A549 (cell line): ENCODE data around the gene CACNA1E.

ENCODE experiments used
- EP300 ChIP-seq, 2 experiments: fragments of >200 bp; sonication (Bioruptor Twin); formaldehyde crosslinking; IDR thresholded peaks; 2 replicates in 1 of 2; 3 replicates in 1 of 2; pipeline ENCODE4 v1.6.1; 2016 to 2017
- HDAC2 ChIP-seq: fragments of 200-600 bp; sonication (generic); IDR thresholded peaks from 2 replicates; pipeline ENCODE4 v1.6.1; 2016
- JUN ChIP-seq, 2 experiments: fragments of >200 bp; sonication (Bioruptor Twin); formaldehyde crosslinking; IDR thresholded peaks; 2 replicates in 1 of 2; 3 replicates in 1 of 2; pipeline ENCODE4 v1.6.1; 2016 to 2017
- KDM1A ChIP-seq: fragments of 200-600 bp; sonication (generic); IDR thresholded peaks from 2 replicates; pipeline ENCODE4 v1.6.1; 2016; ENCODE audit warnings: low read depth, mild to moderate bottlenecking
- MAZ ChIP-seq: fragments of 150-350 bp; IDR thresholded peaks from 2 replicates; pipeline ENCODE4 v1.6.1; 2014; ENCODE audit warnings: antibody characterized with exemption, low read depth, low read length, borderline replicate concordance
- NFE2L2 ChIP-seq: fragments of 150-350 bp; conservative IDR thresholded peaks from 2 replicates; pipeline ENCODE4 v1.6.1; 2014; ENCODE audit warnings: low read length
- TF ChIP-seq, protein P1 (sequence below): fragments of >200 bp; sonication (Bioruptor Twin); formaldehyde crosslinking; IDR thresholded peaks from 3 replicates; pipeline ENCODE4 v1.5.1; 2016

DNA sequence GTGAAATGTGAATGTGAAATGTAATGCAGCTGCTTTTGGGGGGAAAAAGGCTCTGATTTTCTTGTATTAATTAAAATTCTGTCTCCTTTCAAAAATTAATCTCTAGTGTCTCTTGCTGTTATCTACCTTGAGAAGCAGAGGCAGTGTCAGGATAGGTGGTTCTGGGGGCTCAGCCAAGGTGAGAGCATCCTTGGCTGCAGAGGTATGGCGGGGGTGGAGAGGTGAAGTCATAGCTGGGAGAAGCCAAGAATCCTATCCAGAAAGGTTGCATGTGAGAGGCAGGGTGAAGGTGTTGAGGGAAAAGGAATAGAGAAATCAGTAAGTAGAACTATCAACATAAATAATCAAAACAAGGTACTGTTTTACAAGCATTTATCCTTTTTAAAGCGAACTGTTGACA is 181.2 kb downstream of the CACNA1E start:
- TF ChIP-seq, protein P1, sequence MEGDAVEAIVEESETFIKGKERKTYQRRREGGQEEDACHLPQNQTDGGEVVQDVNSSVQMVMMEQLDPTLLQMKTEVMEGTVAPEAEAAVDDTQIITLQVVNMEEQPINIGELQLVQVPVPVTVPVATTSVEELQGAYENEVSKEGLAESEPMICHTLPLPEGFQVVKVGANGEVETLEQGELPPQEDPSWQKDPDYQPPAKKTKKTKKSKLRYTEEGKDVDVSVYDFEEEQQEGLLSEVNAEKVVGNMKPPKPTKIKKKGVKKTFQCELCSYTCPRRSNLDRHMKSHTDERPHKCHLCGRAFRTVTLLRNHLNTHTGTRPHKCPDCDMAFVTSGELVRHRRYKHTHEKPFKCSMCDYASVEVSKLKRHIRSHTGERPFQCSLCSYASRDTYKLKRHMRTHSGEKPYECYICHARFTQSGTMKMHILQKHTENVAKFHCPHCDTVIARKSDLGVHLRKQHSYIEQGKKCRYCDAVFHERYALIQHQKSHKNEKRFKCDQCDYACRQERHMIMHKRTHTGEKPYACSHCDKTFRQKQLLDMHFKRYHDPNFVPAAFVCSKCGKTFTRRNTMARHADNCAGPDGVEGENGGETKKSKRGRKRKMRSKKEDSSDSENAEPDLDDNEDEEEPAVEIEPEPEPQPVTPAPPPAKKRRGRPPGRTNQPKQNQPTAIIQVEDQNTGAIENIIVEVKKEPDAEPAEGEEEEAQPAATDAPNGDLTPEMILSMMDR: no peak
- TF ChIP-seq EP300 (IDR thresholded peaks at IDR 0.05) (no peak), HDAC2 (no peak), MAZ (no peak), NFE2L2 (no peak), JUN (IDR thresholded peaks at IDR 0.05) (no peak), KDM1A (no peak)
